Esophagus muscularis mucosa (tissue), 4 donors: ENCODE data around the gene SMARCC2. TPM values are rescaled to one million over a fixed set of nuclear protein-coding genes. Genes with fewer than 3 reads are reported as not detected.

Experiments used
- DNase-seq: peaks from one replicate; pipeline ENCODE4 v3.0.0-alpha.2; 2017; ENCODE audit errors: extremely low spot score
- H3K27ac ChIP-seq, 4 donors: fragments of 200-600 bp; sonication (generic); replicated peaks in 1 of 4; 1 replicate in 3 of 4; 2 replicates in 1 of 4; pipeline ENCODE4 v1.5.1; 2016 to 2019; ENCODE audit warnings: mild to moderate bottlenecking in 1 of 4
- H3K27me3 ChIP-seq, 4 donors: fragments of 200-600 bp; sonication (generic); one replicate each; pipeline versions ENCODE4 v1.5.1 to v1.6.0; 2016 to 2019
- H3K36me3 ChIP-seq, 4 donors: fragments of 200-600 bp; sonication (generic); one replicate each; pipeline ENCODE4 v1.5.1; 2016 to 2019
- H3K4me1 ChIP-seq, 4 donors: fragments of 200-600 bp; sonication (generic); one replicate each; pipeline ENCODE4 v1.5.1; 2016 to 2019
- H3K4me3 ChIP-seq, 4 donors: fragments of 200-600 bp; sonication (generic); 1 replicate in 2 of 4; 2 replicates in 2 of 4; pipeline ENCODE4 v1.5.1; 2016 to 2019; ENCODE audit warnings: mild to moderate bottlenecking in 4 of 4, moderate library complexity in 1 of 4
- H3K9me3 ChIP-seq, 4 donors: fragments of 200-600 bp; sonication (generic); 1 replicate in 3 of 4; 2 replicates in 1 of 4; pipeline ENCODE4 v1.5.1; 2016 to 2019
- EP300 ChIP-seq: sonication (generic); formaldehyde crosslinking; IDR thresholded peaks from one replicate; pipeline ENCODE4 v1.6.1; 2017; ENCODE audit warnings: antibody characterized with exemption
- POLR2A ChIP-seq: fragments of 450-650 bp; IDR thresholded peaks from one replicate; pipeline ENCODE4 v1.6.1; 2017; ENCODE audit warnings: antibody characterized with exemption, moderate library complexity, mild to moderate bottlenecking, low read depth
- POLR2AphosphoS5 ChIP-seq, 2 donors: sonication (generic); formaldehyde crosslinking; IDR thresholded peaks; one replicate each; pipeline ENCODE4 v1.6.1; 2017; ENCODE audit warnings: antibody characterized with exemption in 2 of 2
- WGBS: methylation state at CpG from one replicate; pipeline ENCODE4 v1.1.5; 2018; 5-methylcytosine and 5-hydroxymethylcytosine counted together
- intact Hi-C: fragments of 100-400 bp; cut with DNase I; formaldehyde crosslinking; loops from one replicate; pipeline ENCODE4 v1.15.1; 2023
- total RNA-seq, 4 donors: library from RNA; depleted of rRNA; stranded (reverse); fragments of >200 nt; gene quantifications; one replicate each; pipeline versions ENCODE4 v1.1.0 to v1.2.1, GENCODE V29; 2016
- TF ChIP-seq, protein P1 (sequence below), 3 experiments: fragments of 200-600 bp in 2 of 3; fragments of 450-650 bp in 1 of 3; sonication (generic) in 2 of 3; IDR thresholded peaks; one replicate each; pipeline ENCODE4 v1.5.1; 2017 to 2019; ENCODE audit warnings: antibody characterized with exemption in 3 of 3, mild to moderate bottlenecking in 2 of 3, moderate library complexity in 1 of 3

SMARCC2 gene
- total RNA-seq, 4 donors from 2014 or later = 62.1 to 111 (median 94.3) TPM

GRCh38 chr12:56234746-56235436 is 45.6 kb upstream of the SMARCC2 start:
- no peaks in the 10 kb centered on the region for H3K9me3 ChIP-seq
- no peak overlapping the region for H3K4me3 ChIP-seq
- no peaks in the 10 kb centered on the region for H3K27me3 ChIP-seq
- no peaks in the 10 kb centered on the region for H3K4me1 ChIP-seq
- intact Hi-C loops = no loop called here
- no peak for DNase-seq
- WGBS = 76% methylated on average over 16 of the region's 16 CpGs
- peaks cover 0 to 36% (median 28%) of the 10 kb centered on the region in 4 donors for H3K36me3 ChIP-seq
- no peak for TF ChIP-seq POLR2AphosphoS5 (IDR thresholded peaks at IDR 0.05)
- TF ChIP-seq, protein P1, sequence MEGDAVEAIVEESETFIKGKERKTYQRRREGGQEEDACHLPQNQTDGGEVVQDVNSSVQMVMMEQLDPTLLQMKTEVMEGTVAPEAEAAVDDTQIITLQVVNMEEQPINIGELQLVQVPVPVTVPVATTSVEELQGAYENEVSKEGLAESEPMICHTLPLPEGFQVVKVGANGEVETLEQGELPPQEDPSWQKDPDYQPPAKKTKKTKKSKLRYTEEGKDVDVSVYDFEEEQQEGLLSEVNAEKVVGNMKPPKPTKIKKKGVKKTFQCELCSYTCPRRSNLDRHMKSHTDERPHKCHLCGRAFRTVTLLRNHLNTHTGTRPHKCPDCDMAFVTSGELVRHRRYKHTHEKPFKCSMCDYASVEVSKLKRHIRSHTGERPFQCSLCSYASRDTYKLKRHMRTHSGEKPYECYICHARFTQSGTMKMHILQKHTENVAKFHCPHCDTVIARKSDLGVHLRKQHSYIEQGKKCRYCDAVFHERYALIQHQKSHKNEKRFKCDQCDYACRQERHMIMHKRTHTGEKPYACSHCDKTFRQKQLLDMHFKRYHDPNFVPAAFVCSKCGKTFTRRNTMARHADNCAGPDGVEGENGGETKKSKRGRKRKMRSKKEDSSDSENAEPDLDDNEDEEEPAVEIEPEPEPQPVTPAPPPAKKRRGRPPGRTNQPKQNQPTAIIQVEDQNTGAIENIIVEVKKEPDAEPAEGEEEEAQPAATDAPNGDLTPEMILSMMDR (IDR thresholded peaks at IDR 0.05) = no peak
- no peak overlapping the region for H3K27ac ChIP-seq

DNA sequence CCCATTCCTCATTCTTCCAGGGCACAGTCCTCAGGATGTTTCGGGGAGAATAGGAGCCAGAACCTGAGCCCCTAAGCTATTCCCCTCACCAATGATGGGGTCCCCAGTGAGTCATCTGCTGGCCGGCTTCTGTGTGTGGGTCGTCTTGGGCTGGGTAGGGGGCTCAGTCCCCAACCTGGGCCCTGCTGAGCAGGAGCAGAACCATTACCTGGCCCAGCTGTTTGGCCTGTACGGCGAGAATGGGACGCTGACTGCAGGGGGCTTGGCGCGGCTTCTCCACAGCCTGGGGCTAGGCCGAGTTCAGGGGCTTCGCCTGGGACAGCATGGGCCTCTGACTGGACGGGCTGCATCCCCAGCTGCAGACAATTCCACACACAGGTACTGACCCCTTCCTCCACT is 41.9 kb upstream of the SMARCC2 start:
- TF ChIP-seq, protein P1 (IDR thresholded peaks at IDR 0.05) = no peak
- TF ChIP-seq POLR2A = no peak
- no peak for TF ChIP-seq EP300
- TF ChIP-seq POLR2AphosphoS5 (IDR thresholded peaks at IDR 0.05) = no peak
- Histone ChIP-seq H3K4me3 (no peak overlapping the region), H3K36me3 (peaks cover 0 to 29% (median 19%) of the 10 kb centered on the region in 4 donors), H3K27me3 (no peaks in the 10 kb centered on the region), H3K9me3 (no peaks in the 10 kb centered on the region), H3K27ac (no peak overlapping the region), H3K4me1 (no peaks in the 10 kb centered on the region)
- no peak for DNase-seq
- intact Hi-C loops = no loop called here
- WGBS = 69% methylated on average over 4 of the region's 11 CpGs

DNA sequence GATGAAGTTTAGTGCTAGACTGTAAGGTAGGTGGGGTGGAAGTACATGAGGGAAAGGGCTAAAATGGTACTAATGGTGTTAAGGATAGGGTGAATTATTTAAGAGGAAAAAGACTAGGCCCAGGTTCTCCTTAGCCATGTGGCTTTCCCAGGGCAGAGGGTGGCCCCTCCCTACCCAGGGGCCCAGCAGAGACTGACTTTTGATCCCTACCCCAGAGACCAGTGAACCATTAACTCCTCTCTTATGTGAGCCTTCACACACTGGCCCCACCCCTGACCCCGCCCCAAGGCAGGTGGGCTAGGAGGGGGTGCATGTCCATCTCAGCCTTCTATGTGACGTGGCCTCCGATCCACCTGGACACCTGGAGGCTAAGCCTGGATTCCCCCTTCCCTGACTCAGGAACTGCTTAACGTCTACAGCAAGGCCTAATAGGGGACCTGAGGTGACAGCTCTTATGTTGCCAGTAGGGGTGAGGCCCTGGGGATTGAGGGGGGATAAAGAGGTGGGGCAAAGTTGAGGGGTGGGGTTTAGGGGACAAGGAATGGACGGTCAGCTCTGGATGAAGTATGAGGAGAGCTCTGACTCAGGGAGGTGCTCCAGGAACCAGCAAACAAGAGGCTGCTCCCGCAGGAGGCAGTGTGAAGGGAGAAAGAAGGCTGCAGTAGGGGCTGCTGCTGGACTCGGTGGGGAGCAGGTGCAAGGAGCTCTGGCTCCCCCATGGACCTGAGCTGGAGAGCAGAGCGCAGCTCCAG is 41.3 kb upstream of the SMARCC2 start:
- Histone ChIP-seq H3K9me3 (no peaks in the 10 kb centered on the region), H3K36me3 (peaks cover 0 to 35% (median 16%) of the 10 kb centered on the region in 4 donors), H3K27me3 (no peaks in the 10 kb centered on the region), H3K27ac (no peak overlapping the region), H3K4me1 (peaks cover 0 to 4% (median 0%) of the 10 kb centered on the region in 4 donors), H3K4me3 (no peak overlapping the region)
- DNase-seq = no peak
- WGBS = 69% methylated on average over 8 of the region's 8 CpGs
- intact Hi-C loops = no loop called here
- TF ChIP-seq POLR2AphosphoS5 (IDR thresholded peaks at IDR 0.05) (no peak), POLR2A (no peak), EP300 (no peak)
- TF ChIP-seq, protein P1 (IDR thresholded peaks at IDR 0.05) = no peak

DNA sequence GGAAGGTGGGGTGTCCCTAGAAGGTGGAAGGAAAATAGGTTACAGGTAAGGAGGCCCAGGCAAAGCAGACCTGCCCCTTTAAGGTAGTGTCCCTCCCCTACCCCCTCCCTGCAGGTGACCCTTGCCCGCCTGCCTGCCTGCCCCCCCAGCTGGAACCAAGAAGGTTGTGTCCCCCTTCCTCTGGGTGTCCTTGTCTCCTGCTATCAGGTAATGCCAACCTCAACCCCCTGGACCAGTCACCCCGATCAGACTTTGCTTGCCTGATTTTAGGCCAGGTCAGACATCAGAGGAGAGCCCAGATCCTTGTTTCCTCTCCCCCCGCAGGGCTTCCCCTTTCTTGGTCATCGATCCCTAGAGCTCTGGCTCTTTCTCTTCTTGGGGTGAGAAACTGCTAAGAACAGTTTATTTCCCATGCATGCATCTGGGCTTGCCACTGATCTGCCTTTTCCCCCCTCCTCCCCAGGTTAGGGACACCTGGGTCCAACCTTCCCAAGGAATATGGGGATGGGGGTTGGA is 40.7 kb upstream of the SMARCC2 start, which contains the start of gene SLC39A5:
Gene SLC39A5, plus strand, starts transcription at position 136 of the 516 bp plus-strand sequence. CDS start 1,224 bp downstream, outside the sequence.
- Histone ChIP-seq H3K36me3 (peaks cover 0 to 36% (median 16%) of the 10 kb centered on the region in 4 donors), H3K4me3 (no peak within 1 kb of the TSS), H3K27ac (no peak within 1 kb of the TSS), H3K9me3 (no peaks in the 10 kb centered on the region), H3K27me3 (no peaks in the 10 kb centered on the region), H3K4me1 (peaks cover 1 to 10% (median 6%) of the 10 kb centered on the region in 4 donors)
- intact Hi-C loops = no loop called here
- 75% methylated on average over 3 of the region's 4 CpGs for WGBS
- TF ChIP-seq POLR2A (no peak), EP300 (no peak), POLR2AphosphoS5 (IDR thresholded peaks at IDR 0.05) (no peak)
- TF ChIP-seq, protein P1 (IDR thresholded peaks at IDR 0.05) = no peak
- no peak for DNase-seq
